VCaP (cell line): ENCODE data around the gene RFPL4A.

Experiments
- H3K27ac ChIP-seq: fragments of 450-650 bp; 2 replicates; pipeline ENCODE4 v1.5.1; 2017
- CTCF ChIP-seq: fragments of 450-650 bp; conservative IDR thresholded peaks from 2 replicates; pipeline ENCODE4 v1.5.1; 2017; ENCODE audit warnings: mild to moderate bottlenecking, moderate library complexity

The RFPL4A gene

DNA sequence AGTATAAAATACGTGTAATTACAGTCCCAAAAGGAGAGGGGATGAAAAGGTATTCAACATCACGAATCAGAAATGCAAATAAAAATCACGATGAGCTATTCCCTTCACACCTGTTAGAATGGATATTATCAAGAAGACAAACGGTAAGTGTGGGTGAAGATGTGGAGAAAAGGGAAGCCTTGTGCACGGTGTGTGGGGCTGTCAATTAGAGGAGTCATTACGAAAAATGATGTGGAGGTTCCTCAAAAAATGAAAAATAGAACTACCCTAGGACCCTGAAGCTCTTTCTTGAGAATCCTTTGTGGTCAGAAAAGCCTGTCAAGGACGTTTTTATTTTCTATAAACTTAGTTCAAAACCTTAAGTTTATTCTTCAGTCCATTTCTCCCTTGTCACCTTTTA, 53.6 kb downstream of the RFPL4A start:
- no peak for TF ChIP-seq CTCF

More for the DNA sequence above, 53.6 kb downstream of the RFPL4A start:
- no peak overlapping the region for H3K27ac ChIP-seq
